Activated T-cell treated with anti-CD3 and anti-CD28 coated beads, Interleukin-2, amount 50 U/mL, for 24 hours (primary cell): ENCODE results near the gene ABCB7.
"Not testable (repeated sequence)": the region's sequence is repeated elsewhere in the genome, so short reads cannot be mapped to it uniquely, and the experiment has no call there.

ENCODE experiments used
- DNase-seq: peaks from one replicate; pipeline ENCODE4 v3.0.0-alpha.2; 2020
- H3K27ac Mint-ChIP-seq: 2 replicates; pipeline ENCODE4 v1.8.0; 2020; ENCODE audit warnings: mild to moderate bottlenecking, mixed read lengths
- H3K27me3 Mint-ChIP-seq: 2 replicates; pipeline ENCODE4 v1.8.0; 2020; ENCODE audit warnings: mixed read lengths
- H3K36me3 Mint-ChIP-seq: 2 replicates; pipeline ENCODE4 v1.8.0; 2020; ENCODE audit warnings: low read depth, mixed read lengths
- H3K4me1 Mint-ChIP-seq: 2 replicates; pipeline ENCODE4 v1.8.0; 2020; ENCODE audit warnings: low read depth, mixed read lengths
- H3K4me3 Mint-ChIP-seq: 2 replicates; pipeline ENCODE4 v1.8.0; 2020; ENCODE audit warnings: mild to moderate bottlenecking, moderate library complexity, mixed read lengths
- H3K9me3 Mint-ChIP-seq: 2 replicates; pipeline ENCODE4 v1.8.0; 2020; ENCODE audit warnings: mixed read lengths

ABCB7 gene

GRCh38 chrX:75155827-75156525 lies at the start of gene ABCB7:
Gene ABCB7 (minus strand): TSS chrX:75156283. CDS start chrX:75156272, 11 bp downstream.
- Mint-ChIP-seq H3K4me1 (peaks cover 53% of the 10 kb centered on the region), H3K27me3 (peaks cover 20% of the 10 kb centered on the region), H3K9me3 (no peaks in the 10 kb centered on the region), H3K4me3 (peak within 1 kb of the TSS; percentile 89), H3K36me3 (peaks cover 10% of the 10 kb centered on the region), H3K27ac (peak within 1 kb of the TSS; percentile 93)
- peak; percentile 70 for DNase-seq

- not testable (repeated sequence) for H3K4me1 Mint-ChIP-seq, H3K36me3 Mint-ChIP-seq, H3K9me3 Mint-ChIP-seq, H3K4me3 Mint-ChIP-seq, DNase-seq, H3K27ac Mint-ChIP-seq
- peaks cover 69% of the 10 kb centered on the region for H3K27me3 Mint-ChIP-seq
Observed at GRCh38 chrX:75188415-75189206, 32.5 kb upstream of the ABCB7 start.

GRCh38 chrX:75181721-75182120 lies 25.6 kb upstream of the ABCB7 start:
- H3K4me1 Mint-ChIP-seq, result no peaks in the 10 kb centered on the region
- H3K27ac Mint-ChIP-seq, result no peak overlapping the region
- H3K9me3 Mint-ChIP-seq, result no peaks in the 10 kb centered on the region
- H3K27me3 Mint-ChIP-seq, result peaks cover 17% of the 10 kb centered on the region
- no peak overlapping the region for H3K4me3 Mint-ChIP-seq
- no peak for DNase-seq
- no peaks in the 10 kb centered on the region for H3K36me3 Mint-ChIP-seq

- H3K27ac Mint-ChIP-seq, H3K36me3 Mint-ChIP-seq, H3K4me3 Mint-ChIP-seq, H3K4me1 Mint-ChIP-seq, H3K9me3 Mint-ChIP-seq, DNase-seq: not testable (repeated sequence)
- H3K27me3 Mint-ChIP-seq, result peaks cover 13% of the 10 kb centered on the region
Observed at GRCh38 chrX:75179536-75180293, 23.6 kb upstream of the ABCB7 start.

GRCh38 chrX:75172257-75172890 lies 16.3 kb upstream of the ABCB7 start:
- H3K4me3 Mint-ChIP-seq, H3K9me3 Mint-ChIP-seq, H3K4me1 Mint-ChIP-seq, H3K36me3 Mint-ChIP-seq: not testable (repeated sequence)
- peak; percentile 22 for DNase-seq
- H3K27me3 Mint-ChIP-seq, result peaks cover 52% of the 10 kb centered on the region
- peak overlapping the region; percentile 17 for H3K27ac Mint-ChIP-seq

DNA sequence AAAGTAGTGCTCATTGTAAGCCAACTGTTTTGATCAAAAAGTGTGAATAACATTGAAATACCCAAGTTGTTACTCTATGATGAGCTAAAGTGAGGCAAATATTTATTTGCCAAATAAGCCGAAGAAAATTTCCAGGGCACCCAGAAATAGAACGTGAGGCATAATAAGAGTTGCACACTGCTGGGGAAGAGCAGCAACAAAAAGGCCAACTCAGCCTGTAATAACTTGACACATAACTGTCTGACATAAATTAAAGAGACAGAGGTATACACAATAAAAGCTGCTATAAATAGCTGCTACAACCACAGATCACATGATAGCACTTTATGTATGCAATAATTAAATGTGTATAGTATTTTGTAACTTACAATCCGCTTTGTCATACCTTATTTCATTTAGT lies 2.0 kb upstream of the ABCB7 start:
- Mint-ChIP-seq H3K9me3 (no peaks in the 10 kb centered on the region), H3K4me3 (no peak overlapping the region), H3K4me1 (peaks cover 44% of the 10 kb centered on the region), H3K27me3 (peaks cover 25% of the 10 kb centered on the region), H3K27ac (peak overlapping the region; percentile 90), H3K36me3 (peaks cover 8% of the 10 kb centered on the region)
- no peak for DNase-seq

DNA sequence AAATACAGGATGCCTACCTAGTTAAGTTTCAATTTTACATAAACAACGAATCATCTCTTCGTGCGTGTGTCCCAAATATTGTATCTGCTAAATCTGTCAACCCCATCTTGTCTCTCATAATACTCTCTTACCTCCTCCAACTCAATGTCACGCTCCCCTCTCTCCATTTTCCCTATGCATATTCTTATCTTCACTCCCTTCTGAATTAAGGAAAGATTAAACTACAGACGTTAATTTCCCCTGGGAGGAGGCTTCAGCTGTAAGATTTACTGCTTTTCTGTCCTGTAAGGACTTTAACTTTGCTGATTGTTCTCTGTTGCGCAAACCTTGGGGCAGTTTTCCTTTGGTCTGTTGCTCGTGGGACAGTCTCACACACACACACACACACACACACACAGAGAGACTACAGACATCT lies 455 bp upstream of the ABCB7 start:
- DNase-seq, result no peak
- Mint-ChIP-seq H3K36me3 (peaks cover 8% of the 10 kb centered on the region), H3K27ac (peak overlapping the region; percentile 93), H3K9me3 (no peaks in the 10 kb centered on the region), H3K4me3 (peak overlapping the region; percentile 89), H3K27me3 (peaks cover 20% of the 10 kb centered on the region), H3K4me1 (peaks cover 47% of the 10 kb centered on the region)

DNA sequence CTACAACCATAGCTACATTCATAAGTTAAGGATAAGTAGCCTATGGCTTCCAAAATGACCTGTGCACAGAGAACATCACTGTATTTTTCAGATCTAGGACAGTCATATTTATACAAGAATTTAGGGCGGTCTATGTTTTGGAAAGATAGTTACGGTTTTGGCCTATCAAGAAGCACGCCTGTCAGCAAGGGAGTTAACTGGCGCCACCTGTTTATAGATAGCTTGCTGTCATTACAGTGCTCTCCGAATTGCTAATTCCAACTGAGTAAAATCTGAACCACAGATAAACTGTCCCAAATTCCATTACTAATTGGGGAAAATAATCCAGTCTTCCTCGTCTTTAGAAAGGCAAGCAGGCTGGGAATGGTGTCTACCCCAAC lies 646 bp downstream of the ABCB7 start:
- Mint-ChIP-seq H3K4me3 (peak overlapping the region; percentile 89), H3K27ac (peak overlapping the region; percentile 93), H3K4me1 (peaks cover 54% of the 10 kb centered on the region), H3K27me3 (peaks cover 20% of the 10 kb centered on the region), H3K9me3 (no peaks in the 10 kb centered on the region), H3K36me3 (peaks cover 10% of the 10 kb centered on the region)
- no peak for DNase-seq

DNA sequence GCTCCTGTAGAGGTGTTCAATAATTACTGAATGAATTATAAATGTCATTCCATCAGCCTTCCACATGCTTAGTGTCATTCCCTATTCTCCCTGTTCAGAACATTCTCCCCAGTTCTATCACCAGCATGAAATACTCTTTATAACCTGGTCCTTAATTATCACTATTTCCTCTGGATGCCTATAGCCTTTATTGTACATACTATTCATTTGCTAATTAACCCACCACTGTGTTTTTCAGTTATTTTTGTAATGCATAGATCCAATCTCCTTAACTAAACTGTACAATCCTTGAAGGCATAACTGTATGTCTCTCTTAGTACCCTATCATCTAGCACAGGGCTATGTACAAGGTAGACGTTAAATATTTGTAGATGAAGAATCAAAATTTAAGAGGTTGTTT lies 1.2 kb downstream of the ABCB7 start:
- no peak overlapping the region for H3K27ac Mint-ChIP-seq

GRCh38 chrX:75151827-75152592 lies 4.1 kb downstream of the ABCB7 start:
- peaks cover 12% of the 10 kb centered on the region for H3K27me3 Mint-ChIP-seq

More for the DNA sequence above, 1.2 kb downstream of the ABCB7 start:
- peaks cover 16% of the 10 kb centered on the region for H3K27me3 Mint-ChIP-seq
- no peaks in the 10 kb centered on the region for H3K9me3 Mint-ChIP-seq
- no peak for DNase-seq
- peaks cover 55% of the 10 kb centered on the region for H3K4me1 Mint-ChIP-seq
- H3K36me3 Mint-ChIP-seq, result peaks cover 10% of the 10 kb centered on the region
- H3K4me3 Mint-ChIP-seq, result peak overlapping the region; percentile 89

DNA sequence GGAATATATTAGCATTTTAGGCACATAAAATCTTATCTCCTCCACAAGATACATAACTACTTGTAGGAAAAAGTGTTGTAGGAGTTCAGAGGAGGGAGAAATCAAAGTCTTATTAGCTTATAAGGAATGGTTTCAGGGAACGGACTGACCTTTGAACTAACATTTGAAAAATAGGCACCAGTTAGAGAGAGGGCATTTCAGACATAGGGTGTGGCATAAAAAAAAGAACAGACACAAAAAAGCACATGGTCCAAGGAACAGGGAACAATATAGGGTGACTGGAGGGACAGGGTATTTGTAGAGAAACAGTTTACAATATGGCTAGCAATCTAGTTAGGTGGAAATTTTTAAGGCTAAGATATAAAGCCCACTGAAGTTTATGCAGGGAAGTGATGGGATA lies 6.4 kb downstream of the ABCB7 start:
- Mint-ChIP-seq H3K4me1 (peaks cover 34% of the 10 kb centered on the region), H3K36me3 (peaks cover 22% of the 10 kb centered on the region), H3K27me3 (peaks cover 11% of the 10 kb centered on the region), H3K9me3 (no peaks in the 10 kb centered on the region), H3K4me3 (no peak overlapping the region), H3K27ac (no peak overlapping the region)
- no peak for DNase-seq

More at GRCh38 chrX:75151827-75152592, 4.1 kb downstream of the ABCB7 start:
- Mint-ChIP-seq H3K9me3 (no peaks in the 10 kb centered on the region), H3K36me3 (peaks cover 21% of the 10 kb centered on the region), H3K4me1 (peaks cover 30% of the 10 kb centered on the region), H3K27ac (no peak overlapping the region), H3K4me3 (no peak overlapping the region)
- DNase-seq, result no peak

DNA sequence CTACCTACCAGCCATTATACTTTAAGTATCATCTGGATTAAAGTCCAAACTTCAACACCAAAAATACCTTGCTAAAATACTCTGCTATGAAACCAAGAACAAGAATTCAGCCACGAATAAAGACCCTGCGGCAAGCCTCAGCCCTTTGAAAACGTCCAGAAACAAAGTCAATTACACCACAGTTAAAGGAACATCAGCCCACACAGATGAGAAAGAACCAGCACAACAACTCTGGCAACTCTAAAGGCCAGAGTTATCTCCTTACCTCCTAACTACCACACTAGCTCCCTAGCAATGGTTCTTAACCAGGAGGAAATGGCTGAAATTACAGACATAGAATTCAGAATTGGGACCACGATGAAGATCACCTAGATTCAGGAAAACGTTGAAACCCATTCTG lies 23.4 kb downstream of the ABCB7 start:
- Mint-ChIP-seq H3K4me3 (no peak overlapping the region), H3K27ac (no peak overlapping the region), H3K4me1 (peaks cover 38% of the 10 kb centered on the region), H3K9me3 (peaks cover 2% of the 10 kb centered on the region), H3K36me3 (peaks cover 18% of the 10 kb centered on the region), H3K27me3 (peaks cover 36% of the 10 kb centered on the region)
- no peak for DNase-seq

DNA sequence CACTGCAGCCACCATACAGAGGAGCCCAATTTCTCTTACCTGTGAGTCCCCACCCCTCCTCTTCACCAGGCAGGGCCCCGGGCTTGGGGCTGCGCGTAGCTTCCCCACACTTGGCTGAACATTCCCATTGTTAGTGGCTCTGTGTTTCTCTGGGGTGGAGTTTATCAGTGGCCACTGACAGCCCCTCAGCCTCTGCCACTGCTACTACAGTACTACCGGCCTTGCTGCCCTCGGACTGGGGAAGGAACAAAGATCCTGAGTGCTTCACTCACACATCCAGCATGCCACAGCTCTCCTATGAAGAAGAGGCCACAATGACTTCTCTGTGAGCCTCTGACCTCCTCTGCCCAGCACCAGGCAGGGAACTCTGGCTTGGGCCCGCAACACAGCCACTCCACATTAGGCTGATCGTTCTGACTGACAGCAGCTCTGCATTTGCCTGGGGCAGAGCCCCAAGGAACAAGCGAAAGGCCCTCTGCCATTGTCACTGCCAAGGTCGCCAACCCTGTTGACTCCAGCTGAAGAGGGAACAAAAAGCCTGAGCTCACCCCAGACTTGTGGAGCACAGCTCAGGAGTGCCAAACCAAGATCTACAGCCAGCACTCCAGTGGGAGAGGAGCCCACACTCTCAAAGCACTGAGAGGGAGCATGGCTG lies 24.0 kb downstream of the ABCB7 start:
- Mint-ChIP-seq H3K27ac (no peak overlapping the region), H3K36me3 (peaks cover 16% of the 10 kb centered on the region), H3K9me3 (no peaks in the 10 kb centered on the region), H3K27me3 (peaks cover 41% of the 10 kb centered on the region), H3K4me3 (no peak overlapping the region), H3K4me1 (peaks cover 39% of the 10 kb centered on the region)
- DNase-seq, result no peak
